HG02678 (cell line): Measurements from ENCODE around the gene SEMA5A.

ENCODE experiments used
- ATAC-seq: cut with Tn5 transposase; IDR thresholded peaks from one replicate; pipeline ENCODE4 v1.9.1; 2021; ENCODE audit warnings: mild to moderate bottlenecking, moderate library complexity; ENCODE audit not compliant: unreplicated experiment

SEMA5A gene

DNA sequence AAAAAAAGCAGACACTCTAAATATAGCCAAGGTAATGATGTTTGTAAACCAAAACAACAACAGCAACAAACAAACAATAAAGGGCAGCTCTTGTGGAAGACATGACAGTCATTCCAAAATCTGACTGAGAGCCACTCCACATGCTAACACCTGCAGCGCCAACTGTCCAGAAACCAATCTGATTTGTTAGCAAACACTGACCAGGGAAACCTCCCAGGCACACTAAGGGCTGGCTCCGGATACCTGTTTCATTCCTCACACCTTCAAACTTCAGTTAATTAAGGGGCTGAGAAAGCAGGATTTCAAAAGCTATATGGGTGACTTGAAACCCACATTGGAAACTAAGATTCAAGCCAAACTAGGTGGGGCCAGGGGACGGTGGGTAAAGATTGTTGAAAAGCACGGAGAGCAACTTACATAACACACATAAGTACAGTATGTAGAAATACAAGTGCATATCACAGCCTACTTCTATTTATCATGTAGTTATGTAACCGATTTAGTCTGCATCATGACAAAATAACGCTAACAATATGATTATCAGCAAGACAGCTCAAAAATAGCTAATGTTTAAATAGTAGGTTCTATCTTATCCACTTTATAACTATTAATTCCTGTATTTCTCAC lies 203.6 kb downstream of the SEMA5A start:
- no peak for ATAC-seq

DNA sequence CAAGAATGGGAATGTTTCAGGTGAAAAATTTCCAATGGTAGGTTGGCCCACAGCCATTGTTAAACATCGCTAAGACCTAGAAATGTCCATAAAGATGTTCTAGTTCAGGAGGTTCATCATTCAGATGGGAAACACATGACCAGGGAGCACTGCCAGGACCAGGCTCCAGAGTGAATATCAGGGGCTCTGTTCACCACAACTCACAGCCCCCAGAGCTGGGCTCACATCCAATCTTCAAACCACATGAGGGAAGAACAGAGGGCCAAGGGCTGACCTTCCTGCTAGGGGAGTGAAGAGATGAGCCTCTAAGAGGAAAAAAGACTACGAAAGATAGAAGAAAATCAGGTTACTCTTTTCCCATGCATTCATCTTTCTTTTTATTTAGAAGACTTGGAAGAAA lies 205.8 kb downstream of the SEMA5A start:
- ATAC-seq = no peak

GRCh38 chr5:9339206-9339818 lies 206.6 kb downstream of the SEMA5A start:
- ATAC-seq = no peak

DNA sequence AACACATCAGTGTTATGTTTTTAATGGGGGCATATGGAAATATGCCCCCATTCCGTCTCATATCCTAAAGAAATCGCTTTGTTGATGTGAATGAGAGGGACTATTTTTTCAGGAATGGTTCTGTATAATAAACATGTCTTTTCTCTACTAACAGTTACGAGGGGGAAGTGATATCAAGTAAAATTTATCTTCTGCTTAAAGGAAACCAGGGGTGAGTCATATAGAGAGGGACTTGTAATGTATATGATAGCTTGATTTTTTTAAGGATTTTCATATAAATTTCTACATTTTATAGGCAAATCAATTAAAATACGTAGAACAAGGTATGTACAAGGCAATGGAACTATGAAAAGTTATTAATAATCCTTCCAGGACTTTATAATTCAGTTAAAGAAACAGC lies 207.1 kb downstream of the SEMA5A start:
- ATAC-seq = no peak

GRCh38 chr5:9337928-9338595 lies 207.8 kb downstream of the SEMA5A start:
- no peak for ATAC-seq

DNA sequence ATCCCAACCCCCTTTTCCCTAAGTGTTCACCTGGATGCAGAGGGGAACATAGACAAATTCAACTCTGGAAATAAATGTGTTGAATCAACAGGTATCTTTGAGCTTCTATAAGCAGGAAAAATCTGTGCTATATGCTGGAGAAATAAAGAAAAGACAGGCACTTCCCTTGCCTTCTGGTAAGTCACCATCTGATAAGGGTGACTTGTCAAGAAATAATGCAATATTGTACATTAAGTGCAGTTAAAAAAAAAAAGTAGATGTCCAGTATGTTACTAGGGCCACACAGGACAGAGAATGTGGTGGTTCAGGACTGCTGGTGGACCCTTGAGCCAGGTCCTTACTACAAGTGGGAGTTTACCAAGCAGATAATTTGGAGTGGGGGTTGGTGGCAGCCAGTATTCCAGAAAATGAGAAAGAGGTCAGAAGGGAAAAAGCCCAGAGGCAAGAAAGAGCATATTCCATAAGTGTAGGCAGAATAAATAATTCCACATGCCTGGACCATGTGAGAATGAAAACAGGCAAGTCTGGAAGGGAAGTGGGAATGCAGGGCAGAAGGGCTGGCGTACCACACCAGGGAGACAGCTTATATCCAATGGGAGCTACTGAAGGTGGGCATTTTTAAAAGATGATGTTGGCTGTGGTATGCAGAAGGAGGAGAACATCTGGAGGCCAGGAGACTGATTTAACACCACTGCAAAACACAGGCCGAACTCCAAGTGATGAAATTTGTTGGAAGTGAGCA lies 209.9 kb downstream of the SEMA5A start:
- ATAC-seq = no peak

GRCh38 chr5:9335269-9335668 lies 210.6 kb downstream of the SEMA5A start:
- ATAC-seq = no peak

DNA sequence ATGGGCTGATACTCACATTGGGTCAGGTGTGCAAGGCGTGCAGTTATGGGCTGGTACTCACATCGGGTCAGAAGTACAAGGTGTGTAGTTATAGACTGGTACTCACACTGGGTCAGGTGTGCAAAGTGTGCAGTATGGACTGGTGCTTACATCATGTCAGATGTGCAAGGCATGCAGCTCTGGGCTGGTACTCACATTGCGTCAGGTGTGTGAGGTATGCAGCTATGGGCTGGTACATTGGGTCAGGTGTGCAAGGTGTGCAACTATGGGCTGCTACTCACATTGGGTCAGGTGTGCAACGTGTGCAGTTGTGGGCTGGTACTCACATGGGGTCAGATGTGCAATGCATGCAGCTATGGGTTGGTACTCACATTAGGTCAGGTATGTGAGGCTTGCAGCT lies 213.8 kb downstream of the SEMA5A start:
- no peak for ATAC-seq

- ATAC-seq = no peak
Observed at GRCh38 chr5:9331372-9331771, 214.5 kb downstream of the SEMA5A start.

GRCh38 chr5:9329125-9329524 lies 216.8 kb downstream of the SEMA5A start:
- no peak for ATAC-seq

DNA sequence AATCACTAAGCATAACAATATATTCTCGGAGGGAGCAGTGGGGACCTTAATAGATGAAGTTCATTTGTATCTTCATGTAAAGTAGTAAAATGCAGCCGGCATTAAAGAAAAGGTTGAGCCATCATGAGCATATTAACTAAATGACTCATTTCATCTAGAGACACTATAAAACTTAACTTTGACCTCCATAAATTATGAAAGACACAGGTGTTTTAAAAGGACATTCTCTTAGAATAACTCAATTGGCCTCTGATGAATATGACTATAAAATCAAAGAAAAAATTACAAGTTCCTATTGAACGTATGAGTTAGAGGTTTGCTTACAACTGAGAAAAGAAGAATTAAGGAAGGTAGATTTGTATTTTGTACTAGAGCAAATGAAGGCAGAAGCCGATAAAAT lies 220.3 kb downstream of the SEMA5A start:
- no peak for ATAC-seq

DNA sequence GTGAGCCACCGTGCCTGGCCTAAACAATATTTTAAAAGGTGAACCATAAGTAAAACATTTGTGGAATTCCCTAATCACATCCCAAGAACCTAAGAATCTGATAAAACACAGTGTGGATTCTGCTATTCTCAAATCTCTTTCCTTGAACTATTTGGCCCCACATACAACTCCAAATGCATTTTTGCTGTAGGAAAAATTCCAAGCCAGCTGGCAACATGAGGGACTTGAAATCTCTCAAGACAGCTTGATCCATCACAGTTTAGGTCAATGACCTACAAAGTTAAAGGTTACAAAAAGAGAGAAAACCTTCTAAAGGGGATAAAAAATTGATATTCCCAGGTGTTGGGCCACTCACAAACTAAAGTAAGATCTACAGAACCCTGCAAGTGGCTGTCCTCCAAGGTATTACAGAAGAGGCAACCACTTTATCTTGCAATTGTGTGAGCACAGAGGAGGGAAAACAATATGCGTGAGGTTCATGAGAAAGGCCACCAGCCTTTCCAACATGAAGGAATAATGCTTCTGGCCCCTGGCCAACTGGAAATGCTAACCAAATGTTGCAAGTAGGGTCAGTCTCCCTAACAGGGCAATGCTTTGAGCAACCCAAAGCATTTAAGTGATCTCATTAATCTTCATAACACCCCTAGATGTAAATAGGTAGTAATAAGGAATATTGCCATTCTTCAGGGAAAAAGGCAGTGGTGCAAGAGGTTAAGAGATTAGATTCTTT lies 221.4 kb downstream of the SEMA5A start:
- no peak for ATAC-seq

- ATAC-seq = no peak
Observed at GRCh38 chr5:9320652-9321051, 225.2 kb downstream of the SEMA5A start.

- no peak for ATAC-seq
Observed at GRCh38 chr5:9318031-9318430, 227.8 kb downstream of the SEMA5A start.

DNA sequence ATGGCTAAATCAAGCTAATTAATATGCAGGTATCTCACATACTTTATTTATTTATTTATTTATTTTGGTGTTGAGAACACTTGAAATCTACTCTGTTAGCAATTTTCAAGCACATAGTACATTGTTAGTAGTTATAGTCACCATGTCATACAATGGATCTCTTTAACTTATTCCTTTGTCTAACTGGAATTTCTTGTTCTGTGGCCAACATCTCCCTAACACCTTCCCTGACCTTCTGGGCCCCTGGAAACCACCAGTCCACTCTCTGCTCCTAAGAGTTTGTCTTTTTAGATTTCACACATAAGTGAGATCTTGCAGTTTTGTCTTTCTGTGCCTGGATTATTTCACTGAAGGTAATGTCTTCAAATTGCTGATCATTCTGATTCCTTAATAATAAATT lies 229.1 kb downstream of the SEMA5A start:
- no peak for ATAC-seq

- no peak for ATAC-seq
Observed at GRCh38 chr5:9316041-9316440, 229.8 kb downstream of the SEMA5A start.

DNA sequence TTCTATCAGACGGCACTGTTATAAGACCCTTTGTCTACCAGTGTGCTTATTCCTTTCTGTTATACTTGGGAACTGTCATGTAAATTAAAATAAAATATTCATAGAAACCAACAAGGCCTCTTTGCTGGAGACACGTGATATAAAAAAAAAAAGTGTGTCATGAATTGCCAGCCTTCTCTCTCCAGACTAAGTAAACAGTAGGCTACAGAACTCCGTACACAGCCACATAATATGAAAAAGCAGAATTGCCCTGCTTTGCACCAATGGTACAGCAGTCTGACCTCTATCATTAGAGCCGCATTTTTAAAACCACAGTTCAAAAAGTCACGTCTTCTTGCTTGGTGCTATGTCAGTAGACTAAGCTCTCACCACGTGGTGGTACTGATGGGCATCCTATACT lies 231.3 kb downstream of the SEMA5A start:
- ATAC-seq = no peak

- ATAC-seq = no peak
Observed at GRCh38 chr5:9313751-9314150, 232.1 kb downstream of the SEMA5A start.

- no peak for ATAC-seq
Observed at GRCh38 chr5:9307150-9307549, 238.7 kb downstream of the SEMA5A start.

GRCh38 chr5:9302218-9302617 lies 243.7 kb downstream of the SEMA5A start:
- no peak for ATAC-seq

DNA sequence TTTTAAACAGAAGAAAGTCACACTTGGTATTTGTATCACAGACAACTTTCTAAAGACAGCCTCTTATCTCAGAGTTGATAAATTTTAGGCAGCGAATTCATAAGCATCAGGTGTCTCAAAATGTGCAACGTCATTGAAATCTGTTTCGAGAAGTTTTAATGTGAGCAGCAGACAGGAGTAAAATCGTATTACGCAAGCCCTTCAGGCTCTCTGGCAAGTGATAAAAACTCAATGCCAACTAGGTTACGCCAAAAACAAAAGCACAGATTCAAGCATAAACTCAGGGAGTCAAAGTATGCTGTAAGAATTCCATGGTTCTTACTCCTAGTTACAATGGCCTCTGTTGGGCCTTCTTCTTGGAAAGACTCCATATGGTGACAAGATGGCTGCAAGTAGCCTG lies 244.7 kb downstream of the SEMA5A start:
- no peak for ATAC-seq
